Peyer's patch (tissue), 4 donors: ENCODE data around the gene UBE4B.

Source experiments
- CTCF ChIP-seq, 6 experiments: fragments of 450-650 bp in 4 of 6; fragments of 200-600 bp in 2 of 6; sonication (generic) in 1 of 6; IDR thresholded peaks; one replicate each; pipeline ENCODE4 v1.5.1; 2017 to 2019; ENCODE audit warnings: antibody characterized with exemption in 6 of 6, mild to moderate bottlenecking in 3 of 6, moderate library complexity in 1 of 6
- POLR2A ChIP-seq, 2 donors: fragments of 450-650 bp; IDR thresholded peaks; one replicate each; pipeline ENCODE4 v1.5.1; 2017; ENCODE audit warnings: antibody characterized with exemption in 2 of 2, mild to moderate bottlenecking in 2 of 2, moderate library complexity in 2 of 2

DNA sequence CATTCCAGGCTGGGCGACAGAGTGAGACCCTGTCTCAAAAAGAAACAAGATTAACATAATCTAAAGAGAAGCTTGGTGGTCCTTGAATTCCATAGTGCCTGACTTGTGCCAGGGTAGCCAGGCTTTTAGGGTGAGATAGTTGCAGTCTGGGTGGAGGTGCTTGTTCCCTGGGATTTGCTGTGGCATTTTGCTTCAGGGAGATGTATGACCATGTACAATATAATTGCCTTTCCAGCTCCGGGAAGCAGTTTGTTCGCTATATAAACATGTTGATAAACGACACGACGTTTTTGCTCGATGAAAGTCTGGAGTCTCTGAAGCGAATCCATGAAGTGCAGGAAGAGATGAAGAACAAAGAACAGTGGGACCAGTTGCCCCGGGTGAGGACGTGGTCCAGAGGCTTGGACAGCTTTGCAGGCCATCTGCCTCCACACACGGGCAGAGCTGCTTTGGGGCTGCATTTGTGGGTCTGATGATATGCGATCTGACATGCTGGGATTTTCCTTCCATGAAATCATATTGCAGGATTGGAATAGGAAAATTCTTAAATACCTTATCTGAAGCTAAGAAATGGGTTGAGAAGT, 128.2 kb downstream of the UBE4B start:
- TF ChIP-seq CTCF (IDR thresholded peaks at IDR 0.05) (no peak), POLR2A (IDR thresholded peaks at IDR 0.05) (no peak)
